Head of caudate nucleus (tissue), 42 donors: Measurements from ENCODE around the gene TNFAIP2.

Source experiments
- DNase-seq, 42 donors: peaks; one replicate each; pipeline versions ENCODE4 v3.0.0 to v3.0.0-alpha.2; 2020 to 2021; ENCODE audit warnings: mixed read lengths in 7 of 42
- intact Hi-C: fragments of 100-400 bp; cut with DNase I; formaldehyde crosslinking; loops from one replicate; pipeline ENCODE4 v1.15.0; 2022

Gene TNFAIP2

GRCh38 chr14:103127861-103128598, 4.8 kb downstream of the TNFAIP2 start:
- no peak for DNase-seq
- intact Hi-C loops: no loop called here

GRCh38 chr14:103128631-103129300, 5.5 kb downstream of the TNFAIP2 start:
- intact Hi-C loops: no loop called here
- peak in 30 of 42 donors; percentile 15 to 80 (median 54) for DNase-seq

- intact Hi-C loops: no loop called here
- no peak for DNase-seq
Observed at GRCh38 chr14:103129301-103130016, 6.2 kb downstream of the TNFAIP2 start.

GRCh38 chr14:103130017-103130764, 6.9 kb downstream of the TNFAIP2 start:
- intact Hi-C loops: no loop called here
- DNase-seq: no peak

- intact Hi-C loops: no loop called here
Observed at GRCh38 chr14:103130965-103131364, 7.7 kb downstream of the TNFAIP2 start.

GRCh38 chr14:103131580-103131979, 8.3 kb downstream of the TNFAIP2 start:
- no peak for DNase-seq
- intact Hi-C loops: no loop called here

More at GRCh38 chr14:103130965-103131364, 7.7 kb downstream of the TNFAIP2 start:
- DNase-seq: no peak

GRCh38 chr14:103132381-103133209, 9.3 kb downstream of the TNFAIP2 start:
- intact Hi-C loops: no loop called here
- no peak for DNase-seq

GRCh38 chr14:103133210-103134140, 10.2 kb downstream of the TNFAIP2 start:
- intact Hi-C loops: no loop called here
- DNase-seq: no peak

GRCh38 chr14:103134405-103134804, 11.1 kb downstream of the TNFAIP2 start:
- no peak for DNase-seq

GRCh38 chr14:103134919-103135318, 11.7 kb downstream of the TNFAIP2 start:
- DNase-seq: no peak
- intact Hi-C loops: no loop called here

More at GRCh38 chr14:103134405-103134804, 11.1 kb downstream of the TNFAIP2 start:
- intact Hi-C loops: no loop called here

- intact Hi-C loops: no loop called here
- no peak for DNase-seq
Observed at GRCh38 chr14:103135333-103136260, 12.3 kb downstream of the TNFAIP2 start.

- intact Hi-C loops: no loop called here
- DNase-seq: peak in 26 of 42 donors; percentile 26 to 82 (median 53)
Observed at GRCh38 chr14:103136388-103137271, 13.4 kb downstream of the TNFAIP2 start.

- no peak for DNase-seq
- intact Hi-C loops: no loop called here
Observed at GRCh38 chr14:103137689-103138300, 14.5 kb downstream of the TNFAIP2 start.

- peak in 16 of 42 donors; percentile 15 to 55 (median 42) for DNase-seq
- intact Hi-C loops: no loop called here
Observed at GRCh38 chr14:103138301-103139131, 15.3 kb downstream of the TNFAIP2 start.
